Loucy (cell line): ENCODE measurements around the gene ADAM20.

Source experiments
- H2AFZ ChIP-seq: fragments of 200-600 bp; sonication (generic); 2 replicates; pipeline ENCODE4 v1.6.0; 2016; ENCODE audit warnings: antibody characterized with exemption, mild to moderate bottlenecking, low read length, moderate library complexity
- H3F3A ChIP-seq: fragments of 200-600 bp; 2 replicates; pipeline ENCODE4 v1.6.0; 2016; ENCODE audit warnings: antibody characterized with exemption, low read depth, mild to moderate bottlenecking
- H3K27me3 ChIP-seq: fragments of 200-600 bp; sonication (generic); 2 replicates; pipeline ENCODE4 v1.6.1; 2014; ENCODE audit warnings: low read length, mild to moderate bottlenecking; ENCODE audit not compliant: insufficient read depth, poor library complexity, severe bottlenecking
- H3K36me3 ChIP-seq: fragments of 200-600 bp; sonication (generic); 2 replicates; pipeline ENCODE4 v1.6.1; 2016; ENCODE audit warnings: low read length; ENCODE audit not compliant: insufficient read depth
- H3K4me1 ChIP-seq: fragments of 200-600 bp; sonication (generic); 2 replicates; pipeline ENCODE4 v1.5.1; 2014; ENCODE audit warnings: low read length, mild to moderate bottlenecking; ENCODE audit not compliant: insufficient read depth, poor library complexity, severe bottlenecking
- H3K4me2 ChIP-seq: fragments of 200-600 bp; sonication (generic); 2 replicates; pipeline ENCODE4 v1.6.0; 2014; ENCODE audit warnings: antibody characterized with exemption, low read length, low read depth, mild to moderate bottlenecking; ENCODE audit not compliant: poor library complexity, severe bottlenecking
- H3K4me3 ChIP-seq: fragments of 200-600 bp; sonication (generic); 2 replicates; pipeline ENCODE4 v1.5.1; 2014; ENCODE audit warnings: low read length, mild to moderate bottlenecking, mixed read lengths; ENCODE audit not compliant: poor library complexity, severe bottlenecking
- H3K79me2 ChIP-seq: fragments of 200-600 bp; sonication (generic); 2 replicates; pipeline ENCODE4 v1.6.1; 2014; ENCODE audit warnings: low read length; ENCODE audit not compliant: insufficient read depth
- H3K9ac ChIP-seq: fragments of 200-600 bp; sonication (generic); 2 replicates; pipeline ENCODE4 v1.6.0; 2014; ENCODE audit warnings: mild to moderate bottlenecking, low read depth, low read length, moderate library complexity; ENCODE audit not compliant: poor library complexity, severe bottlenecking
- H3K9me2 ChIP-seq: fragments of 200-600 bp; sonication (generic); replicated peaks from 2 replicates; pipeline ENCODE4 v1.6.1; 2016; ENCODE audit warnings: low read depth, low read length, mixed read lengths
- H3K9me3 ChIP-seq: fragments of 200-600 bp; sonication (generic); 2 replicates; pipeline ENCODE4 v1.6.1; 2014; ENCODE audit warnings: mild to moderate bottlenecking, antibody characterized with exemption, low read length, low read depth; ENCODE audit not compliant: insufficient read depth
- H4K20me1 ChIP-seq: fragments of 200-600 bp; sonication (generic); 2 replicates; pipeline ENCODE4 v1.6.0; 2014; ENCODE audit warnings: antibody characterized with exemption, low read length, mild to moderate bottlenecking; ENCODE audit not compliant: insufficient read depth, poor library complexity, severe bottlenecking
- CTCF ChIP-seq: fragments of 200-600 bp; sonication (generic); conservative IDR thresholded peaks from 2 replicates; pipeline ENCODE4 v1.5.1; 2014; ENCODE audit warnings: mild to moderate bottlenecking, antibody characterized with exemption, low read length
- EZH2phosphoT487 ChIP-seq: fragments of 200-600 bp; IDR thresholded peaks from 2 replicates; pipeline ENCODE4 v1.6.1; 2018; ENCODE audit warnings: antibody characterized with exemption, mild to moderate bottlenecking, moderate library complexity, borderline replicate concordance

The ADAM20 gene

GRCh38 chr14:70571139-70571538 is 36.3 kb upstream of the ADAM20 start:
- Histone ChIP-seq H3K4me3 (no peak overlapping the region), H3K4me1 (peaks cover 7% of the 10 kb centered on the region), H3K79me2 (no peaks in the 10 kb centered on the region), H3F3A (no peaks in the 10 kb centered on the region), H3K9me2 (no peaks in the 10 kb centered on the region), H3K4me2 (no peak overlapping the region), H4K20me1 (no peaks in the 10 kb centered on the region), H2AFZ (no peak overlapping the region), H3K36me3 (no peaks in the 10 kb centered on the region), H3K9ac (no peak overlapping the region), H3K27me3 (no peaks in the 10 kb centered on the region), H3K9me3 (no peaks in the 10 kb centered on the region; the same call in 1 of the 2 replicates)
- TF ChIP-seq EZH2phosphoT487 (no peak), CTCF (no peak)

- peaks cover 6% of the 10 kb centered on the region; the same call in 1 of the 2 replicates for H3K9me3 ChIP-seq
- H3K36me3 ChIP-seq: peaks cover 3% of the 10 kb centered on the region; the same call in 1 of the 2 replicates
- peaks cover 7% of the 10 kb centered on the region for H3K4me1 ChIP-seq
- no peak overlapping the region for H3K9ac ChIP-seq
- no peaks in the 10 kb centered on the region for H3F3A ChIP-seq
- no peak overlapping the region for H2AFZ ChIP-seq
- no peaks in the 10 kb centered on the region for H4K20me1 ChIP-seq
- H3K9me2 ChIP-seq: no peaks in the 10 kb centered on the region
- no peaks in the 10 kb centered on the region for H3K79me2 ChIP-seq
- no peak overlapping the region for H3K4me2 ChIP-seq
- peak; percentile 94 for TF ChIP-seq CTCF
- no peak for TF ChIP-seq EZH2phosphoT487
- H3K27me3 ChIP-seq: no peaks in the 10 kb centered on the region
- no peak overlapping the region for H3K4me3 ChIP-seq
Observed at GRCh38 chr14:70567791-70568190, 33.0 kb upstream of the ADAM20 start.

- H3K4me3 ChIP-seq: no peak overlapping the region
- no peaks in the 10 kb centered on the region for H3K79me2 ChIP-seq
- no peak overlapping the region for H2AFZ ChIP-seq
- H3K9me2 ChIP-seq: no peaks in the 10 kb centered on the region
- peaks cover 7% of the 10 kb centered on the region for H3K4me1 ChIP-seq
- no peak overlapping the region for H3K4me2 ChIP-seq
- no peak overlapping the region for H3K9ac ChIP-seq
- H3F3A ChIP-seq: no peaks in the 10 kb centered on the region
- H3K36me3 ChIP-seq: peaks cover 6% of the 10 kb centered on the region; the same call in 1 of the 2 replicates
- no peaks in the 10 kb centered on the region for H4K20me1 ChIP-seq
- TF ChIP-seq EZH2phosphoT487 (no peak), CTCF (no peak)
- H3K27me3 ChIP-seq: no peaks in the 10 kb centered on the region
- H3K9me3 ChIP-seq: peaks cover 17% of the 10 kb centered on the region; the same call in 1 of the 2 replicates
Observed at GRCh38 chr14:70563869-70564268, 29.1 kb upstream of the ADAM20 start.
